ENCODE measurements around the gene RAP1B. TPM values are rescaled to one million over a fixed set of nuclear protein-coding genes. Genes with fewer than 3 reads are reported as not detected.
A peak's percentile ranks its signal among the peaks of the same experiment; 100 is the strongest.

Gene RAP1B
- total RNA-seq, 1 donor from 2014 or later, result 158 TPM

DNA sequence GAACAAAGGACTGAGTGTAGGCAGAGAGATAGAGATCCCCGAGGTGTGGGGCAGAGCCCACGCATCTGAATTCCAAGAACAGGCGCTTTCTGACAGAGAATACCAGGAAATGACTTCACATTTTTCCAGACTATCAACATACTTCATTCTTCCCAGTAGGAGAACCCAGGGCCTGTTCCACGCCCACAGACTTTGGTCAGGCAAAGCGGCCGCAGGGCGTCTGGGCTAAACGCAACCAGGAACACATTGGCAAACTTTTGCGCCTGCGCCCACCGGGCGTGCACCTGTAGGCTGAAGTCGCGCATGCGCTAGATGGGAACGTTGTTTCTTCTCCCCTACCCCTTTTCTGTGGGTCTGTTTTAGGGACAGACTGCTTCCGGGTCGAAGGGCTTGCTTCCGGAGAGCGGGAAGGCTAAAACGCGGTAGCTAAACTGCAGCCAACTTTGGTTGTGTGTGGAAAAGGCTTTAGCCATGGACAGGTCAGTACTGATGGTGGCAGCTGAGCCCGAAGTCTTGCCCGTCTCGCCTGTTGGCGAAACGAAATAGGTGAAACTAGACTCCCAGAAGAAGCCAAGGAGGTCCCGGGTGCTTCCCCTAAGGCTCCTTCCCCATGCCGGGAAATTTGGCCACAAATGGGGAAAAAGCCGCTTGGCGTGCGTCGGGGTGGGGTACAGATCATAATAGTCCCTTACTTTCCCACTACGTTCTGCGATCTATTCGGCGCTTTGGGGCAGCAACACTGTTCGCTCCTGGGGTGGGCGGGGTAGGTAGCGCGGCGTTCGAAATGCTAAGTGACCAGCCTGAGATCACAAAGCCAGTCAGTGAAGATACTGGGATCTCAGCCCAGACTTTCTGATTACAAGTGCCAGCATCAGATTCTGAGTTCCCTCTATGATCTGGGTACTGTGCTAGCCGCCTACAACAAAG, 76.2 kb downstream of the RAP1B start, which contains the start of gene NUP107:
TSS of gene NUP107 (plus strand) at position 384 of the 927 bp plus-strand sequence. CDS start at position 472, 88 bp downstream.
- peaks cover 15% of the 10 kb centered on the region for H3K4me1 ChIP-seq
- H3K9me3 ChIP-seq, result no peaks in the 10 kb centered on the region
- H3K27me3 ChIP-seq, result no peaks in the 10 kb centered on the region
- TF ChIP-seq, protein P1, sequence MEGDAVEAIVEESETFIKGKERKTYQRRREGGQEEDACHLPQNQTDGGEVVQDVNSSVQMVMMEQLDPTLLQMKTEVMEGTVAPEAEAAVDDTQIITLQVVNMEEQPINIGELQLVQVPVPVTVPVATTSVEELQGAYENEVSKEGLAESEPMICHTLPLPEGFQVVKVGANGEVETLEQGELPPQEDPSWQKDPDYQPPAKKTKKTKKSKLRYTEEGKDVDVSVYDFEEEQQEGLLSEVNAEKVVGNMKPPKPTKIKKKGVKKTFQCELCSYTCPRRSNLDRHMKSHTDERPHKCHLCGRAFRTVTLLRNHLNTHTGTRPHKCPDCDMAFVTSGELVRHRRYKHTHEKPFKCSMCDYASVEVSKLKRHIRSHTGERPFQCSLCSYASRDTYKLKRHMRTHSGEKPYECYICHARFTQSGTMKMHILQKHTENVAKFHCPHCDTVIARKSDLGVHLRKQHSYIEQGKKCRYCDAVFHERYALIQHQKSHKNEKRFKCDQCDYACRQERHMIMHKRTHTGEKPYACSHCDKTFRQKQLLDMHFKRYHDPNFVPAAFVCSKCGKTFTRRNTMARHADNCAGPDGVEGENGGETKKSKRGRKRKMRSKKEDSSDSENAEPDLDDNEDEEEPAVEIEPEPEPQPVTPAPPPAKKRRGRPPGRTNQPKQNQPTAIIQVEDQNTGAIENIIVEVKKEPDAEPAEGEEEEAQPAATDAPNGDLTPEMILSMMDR (IDR thresholded peaks at IDR 0.05), result no peak
- intact Hi-C loops (cut with DNase I), result loop anchor here (10.0 kb wide), 1 partner anchor 332 kb away; no protein-coding TSS in a partner anchor
- peak; percentile 98 for ATAC-seq
- H3K36me3 ChIP-seq, result peaks cover 15% of the 10 kb centered on the region
- DNase-seq, result peak; percentile 99
- H3K27ac ChIP-seq, result peak within 1 kb of the TSS; percentile 84
- peak within 1 kb of the TSS; percentile 82 for H3K4me3 ChIP-seq

DNA sequence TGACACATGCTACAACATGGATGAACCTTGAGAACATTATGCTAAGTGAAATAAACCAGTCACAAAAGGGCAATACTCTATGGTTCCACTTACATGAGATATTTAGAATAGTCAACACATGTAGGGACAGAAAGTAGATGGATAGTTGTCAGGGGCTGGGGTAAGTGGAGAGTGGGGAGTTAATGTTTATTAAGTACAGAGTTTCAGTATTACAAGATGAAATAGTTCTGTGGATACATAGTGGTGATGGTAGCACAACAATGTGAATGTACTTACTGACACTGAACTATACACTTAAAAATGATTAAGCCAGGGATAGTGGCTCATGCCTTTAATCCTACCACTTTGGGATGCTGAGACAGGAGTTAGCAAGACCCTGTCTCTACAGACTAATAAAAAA, 84.8 kb downstream of the RAP1B start:
- no peaks in the 10 kb centered on the region for H3K9me3 ChIP-seq
- no peak overlapping the region for H3K4me3 ChIP-seq
- H3K36me3 ChIP-seq, result peaks cover 82% of the 10 kb centered on the region
- TF ChIP-seq, protein P1 (IDR thresholded peaks at IDR 0.05), result no peak
- ATAC-seq (no peak), DNase-seq (no peak)
- no peak overlapping the region for H3K27ac ChIP-seq
- H3K27me3 ChIP-seq, result no peaks in the 10 kb centered on the region
- H3K4me1 ChIP-seq, result no peaks in the 10 kb centered on the region
- intact Hi-C loops (cut with DNase I), result no loop called here

DNA sequence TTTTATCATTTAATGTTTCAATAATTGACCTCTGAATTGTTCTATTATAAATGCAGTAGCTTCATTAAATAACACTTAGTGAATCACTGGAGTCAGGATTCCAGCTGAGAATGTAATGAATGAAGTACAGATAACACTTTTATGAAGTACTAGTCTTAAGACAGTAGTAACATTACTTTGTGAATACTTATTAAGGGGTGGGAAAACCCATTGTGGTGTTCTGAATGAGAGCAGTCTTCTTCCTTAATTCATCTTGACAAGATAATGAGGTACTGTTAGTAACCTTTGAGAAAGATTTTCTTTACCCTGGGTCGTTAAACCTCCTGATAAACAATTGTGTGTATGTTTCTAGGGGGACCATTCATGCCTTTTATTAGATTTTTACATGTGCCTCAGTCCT, 88.8 kb downstream of the RAP1B start:
- H3K9me3 ChIP-seq, result no peaks in the 10 kb centered on the region
- no peak overlapping the region for H3K4me3 ChIP-seq
- peaks cover 82% of the 10 kb centered on the region for H3K36me3 ChIP-seq
- no peaks in the 10 kb centered on the region for H3K4me1 ChIP-seq
- ATAC-seq (no peak), DNase-seq (no peak)
- H3K27ac ChIP-seq, result no peak overlapping the region
- intact Hi-C loops (cut with DNase I), result no loop called here
- H3K27me3 ChIP-seq, result no peaks in the 10 kb centered on the region
- TF ChIP-seq, protein P1 (IDR thresholded peaks at IDR 0.05), result no peak

Other genes with a start within 250 kb of the RAP1B start
- 22.7 TPM for gene NUP107, start 76.1 kb downstream of the RAP1B start, total RNA-seq
- 12.2 TPM for gene SLC35E3, start 135.3 kb downstream of the RAP1B start, total RNA-seq
- 198 TPM for gene MDM2, start 197.3 kb downstream of the RAP1B start, total RNA-seq

Data from upper lobe of right lung (tissue), 1 donor.